T-helper 1 cell treated with Interleukin-12 subunit alpha and Interleukin-12 subunit beta and Interleukin-4 antibody, amounts not matched to agents 30 μg/mL and 1 μg/mL, for 36 hours (primary cell): ENCODE results near the gene SEMA3G.

Experiments
- H3K27ac Mint-ChIP-seq: one replicate; pipeline ENCODE4 v1.8.0; 2021; ENCODE audit warnings: mild to moderate bottlenecking, mixed read lengths
- H3K27me3 Mint-ChIP-seq: one replicate; pipeline ENCODE4 v1.8.0; 2021; ENCODE audit warnings: low read depth, mixed read lengths
- H3K36me3 Mint-ChIP-seq: one replicate; pipeline ENCODE4 v1.8.0; 2021; ENCODE audit warnings: low read depth, mixed read lengths
- H3K4me1 Mint-ChIP-seq: one replicate; pipeline ENCODE4 v1.8.0; 2021; ENCODE audit warnings: low read depth, mixed read lengths
- H3K4me3 Mint-ChIP-seq: one replicate; pipeline ENCODE4 v1.8.0; 2021; ENCODE audit warnings: mild to moderate bottlenecking, moderate library complexity, mixed read lengths
- H3K9me3 Mint-ChIP-seq: one replicate; pipeline ENCODE4 v1.8.0; 2021; ENCODE audit warnings: mixed read lengths

SEMA3G gene

GRCh38 chr3:52441091-52441771, 3.7 kb downstream of the SEMA3G start:
- H3K27ac Mint-ChIP-seq: no peak overlapping the region
- H3K36me3 Mint-ChIP-seq: no peaks in the 10 kb centered on the region
- peaks cover 2% of the 10 kb centered on the region for H3K4me1 Mint-ChIP-seq
- no peak overlapping the region for H3K4me3 Mint-ChIP-seq
- H3K27me3 Mint-ChIP-seq: no peaks in the 10 kb centered on the region
- no peaks in the 10 kb centered on the region for H3K9me3 Mint-ChIP-seq

- H3K36me3 Mint-ChIP-seq: no peaks in the 10 kb centered on the region
- H3K4me1 Mint-ChIP-seq: peaks cover 2% of the 10 kb centered on the region
- H3K4me3 Mint-ChIP-seq: no peak overlapping the region
- no peaks in the 10 kb centered on the region for H3K27me3 Mint-ChIP-seq
- H3K27ac Mint-ChIP-seq: no peak overlapping the region
- H3K9me3 Mint-ChIP-seq: no peaks in the 10 kb centered on the region
Measured at GRCh38 chr3:52440671-52441070, 4.2 kb downstream of the SEMA3G start.

- H3K9me3 Mint-ChIP-seq: no peaks in the 10 kb centered on the region
- H3K27ac Mint-ChIP-seq: no peak overlapping the region
- H3K27me3 Mint-ChIP-seq: no peaks in the 10 kb centered on the region
- H3K4me1 Mint-ChIP-seq: peaks cover 2% of the 10 kb centered on the region
- no peaks in the 10 kb centered on the region for H3K36me3 Mint-ChIP-seq
- no peak overlapping the region for H3K4me3 Mint-ChIP-seq
Measured at GRCh38 chr3:52440249-52440551, 4.7 kb downstream of the SEMA3G start.

- Mint-ChIP-seq H3K27me3 (no peaks in the 10 kb centered on the region), H3K36me3 (no peaks in the 10 kb centered on the region), H3K4me1 (no peaks in the 10 kb centered on the region), H3K4me3 (no peak overlapping the region), H3K27ac (no peak overlapping the region), H3K9me3 (no peaks in the 10 kb centered on the region)
Measured at GRCh38 chr3:52439426-52440248, 5.3 kb downstream of the SEMA3G start.

- H3K4me1 Mint-ChIP-seq: no peaks in the 10 kb centered on the region
- H3K4me3 Mint-ChIP-seq: no peak overlapping the region
- no peaks in the 10 kb centered on the region for H3K27me3 Mint-ChIP-seq
- no peaks in the 10 kb centered on the region for H3K9me3 Mint-ChIP-seq
- no peak overlapping the region for H3K27ac Mint-ChIP-seq
- no peaks in the 10 kb centered on the region for H3K36me3 Mint-ChIP-seq
Measured at GRCh38 chr3:52438579-52439425, 6.1 kb downstream of the SEMA3G start.

GRCh38 chr3:52438104-52438376, 6.9 kb downstream of the SEMA3G start:
- Mint-ChIP-seq H3K4me1 (peaks cover 2% of the 10 kb centered on the region), H3K36me3 (no peaks in the 10 kb centered on the region), H3K9me3 (no peaks in the 10 kb centered on the region), H3K27me3 (no peaks in the 10 kb centered on the region), H3K4me3 (no peak overlapping the region), H3K27ac (no peak overlapping the region)

GRCh38 chr3:52437326-52438103, 7.4 kb downstream of the SEMA3G start:
- Mint-ChIP-seq H3K9me3 (no peaks in the 10 kb centered on the region), H3K4me3 (no peak overlapping the region), H3K36me3 (no peaks in the 10 kb centered on the region), H3K27me3 (no peaks in the 10 kb centered on the region), H3K27ac (no peak overlapping the region), H3K4me1 (peaks cover 4% of the 10 kb centered on the region)

- no peak overlapping the region for H3K27ac Mint-ChIP-seq
- no peaks in the 10 kb centered on the region for H3K27me3 Mint-ChIP-seq
- no peaks in the 10 kb centered on the region for H3K9me3 Mint-ChIP-seq
- no peaks in the 10 kb centered on the region for H3K36me3 Mint-ChIP-seq
- H3K4me1 Mint-ChIP-seq: peaks cover 4% of the 10 kb centered on the region
- no peak overlapping the region for H3K4me3 Mint-ChIP-seq
Measured at GRCh38 chr3:52436500-52437149, 8.3 kb downstream of the SEMA3G start.

- H3K27ac Mint-ChIP-seq: no peak overlapping the region
- H3K36me3 Mint-ChIP-seq: no peaks in the 10 kb centered on the region
- H3K4me1 Mint-ChIP-seq: peaks cover 4% of the 10 kb centered on the region
- H3K4me3 Mint-ChIP-seq: no peak overlapping the region
- H3K27me3 Mint-ChIP-seq: no peaks in the 10 kb centered on the region
- H3K9me3 Mint-ChIP-seq: no peaks in the 10 kb centered on the region
Measured at GRCh38 chr3:52435246-52436101, 9.4 kb downstream of the SEMA3G start.

- Mint-ChIP-seq H3K9me3 (no peaks in the 10 kb centered on the region), H3K27me3 (no peaks in the 10 kb centered on the region), H3K36me3 (no peaks in the 10 kb centered on the region), H3K27ac (no peak overlapping the region), H3K4me1 (peaks cover 4% of the 10 kb centered on the region), H3K4me3 (no peak overlapping the region)
Measured at GRCh38 chr3:52434491-52435115, 10.3 kb downstream of the SEMA3G start.

- Mint-ChIP-seq H3K36me3 (no peaks in the 10 kb centered on the region), H3K9me3 (no peaks in the 10 kb centered on the region), H3K27ac (no peak overlapping the region), H3K4me3 (no peak overlapping the region), H3K27me3 (no peaks in the 10 kb centered on the region), H3K4me1 (peaks cover 4% of the 10 kb centered on the region)
Measured at GRCh38 chr3:52433996-52434479, 10.9 kb downstream of the SEMA3G start.

GRCh38 chr3:52433328-52433995, 11.4 kb downstream of the SEMA3G start:
- no peaks in the 10 kb centered on the region for H3K36me3 Mint-ChIP-seq

More at GRCh38 chr3:52433328-52433995, 11.4 kb downstream of the SEMA3G start:
- peaks cover 4% of the 10 kb centered on the region for H3K4me1 Mint-ChIP-seq
- H3K9me3 Mint-ChIP-seq: no peaks in the 10 kb centered on the region
- H3K27ac Mint-ChIP-seq: no peak overlapping the region
- peaks cover under 1% of the 10 kb centered on the region for H3K27me3 Mint-ChIP-seq
- H3K4me3 Mint-ChIP-seq: no peak overlapping the region
